Measurements from ENCODE around the gene TNS2.

DNA sequence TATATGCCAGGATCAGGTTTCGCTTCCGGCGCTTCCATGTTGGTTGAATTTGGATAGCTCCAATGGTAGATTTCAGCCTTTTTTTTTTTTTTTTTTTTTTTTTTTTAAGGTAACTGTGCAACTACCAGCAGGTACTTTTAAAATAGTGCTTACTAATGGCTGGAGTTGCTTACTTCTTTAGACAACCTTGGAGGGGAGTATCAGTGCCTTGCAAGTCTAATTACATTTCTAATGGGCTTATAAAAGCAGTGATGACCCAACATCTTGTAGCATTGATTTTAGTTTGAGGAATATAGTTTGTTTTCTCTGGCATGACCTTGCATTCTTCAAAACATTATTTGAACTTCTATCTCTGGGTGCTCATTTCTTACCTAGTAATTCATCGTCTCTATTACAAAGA is 42.5 kb upstream of the TNS2 start:
- TF ChIP-seq EZH2 (IDR thresholded peaks at IDR 0.05; ENCODE audit: borderline replicate concordance, low read length): no peak
- TF ChIP-seq, protein P1, sequence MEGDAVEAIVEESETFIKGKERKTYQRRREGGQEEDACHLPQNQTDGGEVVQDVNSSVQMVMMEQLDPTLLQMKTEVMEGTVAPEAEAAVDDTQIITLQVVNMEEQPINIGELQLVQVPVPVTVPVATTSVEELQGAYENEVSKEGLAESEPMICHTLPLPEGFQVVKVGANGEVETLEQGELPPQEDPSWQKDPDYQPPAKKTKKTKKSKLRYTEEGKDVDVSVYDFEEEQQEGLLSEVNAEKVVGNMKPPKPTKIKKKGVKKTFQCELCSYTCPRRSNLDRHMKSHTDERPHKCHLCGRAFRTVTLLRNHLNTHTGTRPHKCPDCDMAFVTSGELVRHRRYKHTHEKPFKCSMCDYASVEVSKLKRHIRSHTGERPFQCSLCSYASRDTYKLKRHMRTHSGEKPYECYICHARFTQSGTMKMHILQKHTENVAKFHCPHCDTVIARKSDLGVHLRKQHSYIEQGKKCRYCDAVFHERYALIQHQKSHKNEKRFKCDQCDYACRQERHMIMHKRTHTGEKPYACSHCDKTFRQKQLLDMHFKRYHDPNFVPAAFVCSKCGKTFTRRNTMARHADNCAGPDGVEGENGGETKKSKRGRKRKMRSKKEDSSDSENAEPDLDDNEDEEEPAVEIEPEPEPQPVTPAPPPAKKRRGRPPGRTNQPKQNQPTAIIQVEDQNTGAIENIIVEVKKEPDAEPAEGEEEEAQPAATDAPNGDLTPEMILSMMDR (conservative IDR thresholded peaks at IDR 0.05 in 1 of 2, IDR thresholded peaks at IDR 0.05 in 1 of 2; ENCODE audit: extremely low read depth in 1 of 2, insufficient read depth in 1 of 2, low read depth in 1 of 2, low read length in 2 of 2): no peak

Data from mammary epithelial cell (primary cell).